Breast epithelium (tissue), 3 donors: ENCODE results near the gene ZNF678.
"Not testable (repeated sequence)": the region's sequence is repeated elsewhere in the genome, so short reads cannot be mapped to it uniquely, and the experiment has no call there.

ENCODE experiments used
- POLR2A ChIP-seq: fragments of 450-650 bp; IDR thresholded peaks from one replicate; pipeline ENCODE4 v1.6.1; 2016; ENCODE audit warnings: antibody characterized with exemption, mild to moderate bottlenecking, moderate library complexity
- POLR2AphosphoS5 ChIP-seq, 3 donors: sonication (generic); formaldehyde crosslinking; IDR thresholded peaks; one replicate each; pipeline ENCODE4 v1.6.1; 2017; ENCODE audit warnings: antibody characterized with exemption in 3 of 3
- TF ChIP-seq, protein P1 (sequence below), 3 donors: fragments of 450-650 bp; IDR thresholded peaks; one replicate each; pipeline ENCODE4 v1.5.1; 2016 to 2017; ENCODE audit warnings: antibody characterized with exemption in 3 of 3, mild to moderate bottlenecking in 3 of 3, moderate library complexity in 3 of 3

DNA sequence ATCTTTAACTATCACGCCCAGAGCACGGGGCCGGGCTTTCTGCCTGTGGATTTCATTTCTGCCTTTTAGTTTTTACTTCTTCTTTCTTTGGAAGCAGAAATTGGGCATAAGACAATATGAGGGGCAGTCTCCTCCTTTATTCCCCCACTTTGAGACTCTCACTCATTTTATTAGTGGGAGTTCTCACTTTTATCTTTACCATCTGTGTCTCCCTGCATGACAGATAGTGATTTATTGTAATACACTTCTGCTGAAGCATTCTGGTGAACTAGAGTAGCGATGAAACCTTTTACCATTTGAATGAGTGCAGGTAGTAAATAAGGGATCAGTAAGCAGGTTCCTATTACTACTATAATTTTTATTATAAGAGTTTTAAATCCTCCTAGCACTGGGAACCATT lies 26.4 kb downstream of the ZNF678 start:
- TF ChIP-seq, protein P1, sequence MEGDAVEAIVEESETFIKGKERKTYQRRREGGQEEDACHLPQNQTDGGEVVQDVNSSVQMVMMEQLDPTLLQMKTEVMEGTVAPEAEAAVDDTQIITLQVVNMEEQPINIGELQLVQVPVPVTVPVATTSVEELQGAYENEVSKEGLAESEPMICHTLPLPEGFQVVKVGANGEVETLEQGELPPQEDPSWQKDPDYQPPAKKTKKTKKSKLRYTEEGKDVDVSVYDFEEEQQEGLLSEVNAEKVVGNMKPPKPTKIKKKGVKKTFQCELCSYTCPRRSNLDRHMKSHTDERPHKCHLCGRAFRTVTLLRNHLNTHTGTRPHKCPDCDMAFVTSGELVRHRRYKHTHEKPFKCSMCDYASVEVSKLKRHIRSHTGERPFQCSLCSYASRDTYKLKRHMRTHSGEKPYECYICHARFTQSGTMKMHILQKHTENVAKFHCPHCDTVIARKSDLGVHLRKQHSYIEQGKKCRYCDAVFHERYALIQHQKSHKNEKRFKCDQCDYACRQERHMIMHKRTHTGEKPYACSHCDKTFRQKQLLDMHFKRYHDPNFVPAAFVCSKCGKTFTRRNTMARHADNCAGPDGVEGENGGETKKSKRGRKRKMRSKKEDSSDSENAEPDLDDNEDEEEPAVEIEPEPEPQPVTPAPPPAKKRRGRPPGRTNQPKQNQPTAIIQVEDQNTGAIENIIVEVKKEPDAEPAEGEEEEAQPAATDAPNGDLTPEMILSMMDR (IDR thresholded peaks at IDR 0.05) = not testable (repeated sequence)
- TF ChIP-seq POLR2A; POLR2AphosphoS5 (IDR thresholded peaks at IDR 0.05): not testable (repeated sequence)
